GM23248 (cell line): ENCODE measurements around the gene TIMM10B.

Experiments
- EZH2 ChIP-seq: fragments of 200-600 bp; sonication (generic); IDR thresholded peaks from 2 replicates; pipeline ENCODE4 v1.6.1; 2018; ENCODE audit warnings: antibody characterized with exemption, mild to moderate bottlenecking; ENCODE audit not compliant: insufficient read depth, poor library complexity, severe bottlenecking
- EZH2phosphoT487 ChIP-seq: fragments of 200-600 bp; sonication (generic); IDR thresholded peaks from 2 replicates; pipeline ENCODE4 v1.6.1; 2018; ENCODE audit warnings: antibody characterized with exemption, moderate library complexity, mild to moderate bottlenecking, low read depth; ENCODE audit not compliant: insufficient read depth

GRCh38 chr11:6488821-6489220, 7.5 kb downstream of the TIMM10B start:
- TF ChIP-seq EZH2 (no peak), EZH2phosphoT487 (no peak)
